GM18520 (cell line): ENCODE data around the gene TCF21.
"Not testable (repeated sequence)": the region's sequence is repeated elsewhere in the genome, so short reads cannot be mapped to it uniquely, and the experiment has no call there.

Source experiments
- ATAC-seq: cut with Tn5 transposase; IDR thresholded peaks from one replicate; pipeline ENCODE4 v1.9.1; 2021; ENCODE audit not compliant: unreplicated experiment

The TCF21 gene

DNA sequence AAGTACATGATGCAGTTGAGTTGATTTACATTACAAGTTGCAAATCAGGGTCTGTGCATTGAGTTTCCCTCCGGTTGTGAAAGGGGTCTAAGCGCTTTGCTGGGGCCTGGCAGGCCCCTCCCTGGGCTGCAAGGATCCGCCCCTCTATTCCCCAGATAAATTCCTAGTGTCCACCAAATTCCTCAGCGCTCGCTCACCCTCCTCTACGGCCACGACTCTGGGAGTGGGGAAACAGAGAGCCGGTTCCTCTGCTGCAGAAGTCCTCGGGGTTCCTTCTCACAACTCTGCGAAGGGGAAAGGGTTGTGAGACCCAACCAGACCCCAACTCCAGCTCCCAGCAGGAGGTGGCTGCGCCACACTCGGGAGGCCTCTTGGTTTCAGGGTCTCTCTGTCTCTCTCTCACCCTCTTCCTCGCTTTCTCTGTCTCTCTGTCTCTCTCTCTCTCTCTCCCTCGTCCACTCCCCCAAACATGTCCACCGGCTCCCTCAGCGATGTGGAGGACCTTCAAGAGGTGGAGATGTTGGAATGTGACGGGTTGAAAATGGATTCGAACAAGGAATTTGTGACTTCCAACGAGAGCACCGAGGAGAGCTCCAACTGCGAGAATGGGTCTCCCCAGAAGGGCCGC, at the start of gene TCF21:
Gene TCF21, plus strand, starts transcription at position 185 of the 628 bp plus-strand sequence. Its CDS starts 285 bp downstream, at position 470.
- no peak for ATAC-seq

DNA sequence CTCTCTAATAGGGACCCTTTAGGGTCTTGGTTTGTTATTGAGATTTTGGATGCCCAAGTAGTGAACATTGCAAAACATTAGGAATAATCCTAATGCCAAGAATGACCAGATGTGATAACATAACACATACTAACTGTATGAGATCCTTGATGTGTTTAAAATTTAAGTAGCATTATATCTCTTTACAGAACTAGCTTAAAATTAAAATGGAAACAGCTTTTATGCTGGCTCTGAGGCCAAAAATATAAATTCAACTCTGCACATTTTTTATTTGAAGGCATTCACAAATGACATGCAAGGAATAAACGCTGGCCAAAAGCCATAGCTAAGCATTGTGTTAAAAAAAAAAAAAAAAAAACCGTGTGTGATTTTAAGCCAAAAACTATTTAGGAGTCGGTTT, 47.7 kb upstream of the TCF21 start:
- ATAC-seq: no peak

DNA sequence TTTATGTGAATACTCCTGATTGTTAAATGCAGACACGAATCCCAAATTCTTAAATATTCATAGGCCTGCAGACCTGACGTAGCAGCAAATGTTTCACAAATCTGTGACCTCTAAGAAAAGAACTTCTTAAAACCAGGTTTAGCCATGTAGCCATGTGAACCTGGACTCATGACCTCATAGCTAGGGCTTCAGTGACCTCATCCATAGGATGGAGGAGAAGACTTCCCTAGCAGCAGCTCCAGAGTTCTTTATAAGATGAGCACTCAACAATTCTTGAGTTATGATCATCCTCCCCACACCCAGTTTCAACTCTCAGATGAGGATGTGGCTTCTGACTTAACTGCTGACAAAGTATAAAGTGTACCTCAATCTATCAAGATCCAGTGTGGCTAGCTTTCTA, 45.8 kb upstream of the TCF21 start:
- ATAC-seq: no peak

DNA sequence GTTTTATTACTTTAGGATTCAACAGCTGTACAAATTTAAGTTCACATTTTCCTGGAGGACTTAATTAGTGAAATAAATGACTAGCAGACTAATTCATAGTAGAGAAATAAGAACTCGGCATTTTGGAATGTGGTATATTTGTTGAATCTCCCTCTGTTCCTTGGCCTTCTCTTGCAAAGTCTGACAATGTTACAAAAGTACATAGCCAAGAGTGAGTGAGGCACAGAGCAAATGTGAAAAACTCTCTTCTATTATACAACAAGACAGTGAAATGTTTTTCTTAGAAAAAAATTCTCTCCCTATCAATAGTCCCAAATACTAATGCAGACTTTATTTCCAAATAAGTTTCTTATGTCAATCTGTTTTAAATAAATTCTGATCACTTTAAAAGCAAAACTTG, 44.2 kb upstream of the TCF21 start:
- no peak for ATAC-seq

DNA sequence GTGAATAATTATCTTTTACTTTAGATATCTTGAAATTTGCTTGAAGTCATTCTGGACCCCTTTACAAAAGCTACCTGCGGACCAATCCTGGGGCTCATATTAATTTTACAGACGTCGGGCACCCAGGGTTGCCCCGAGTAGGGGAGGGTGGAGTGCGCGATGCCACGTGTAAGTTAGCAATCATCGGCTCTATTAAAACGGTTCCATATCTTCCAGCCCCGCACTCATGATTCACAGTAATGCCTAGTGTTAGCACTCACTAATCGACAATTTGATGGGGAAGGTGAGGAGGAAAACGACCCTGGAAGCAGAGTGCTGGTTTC, 34.9 kb upstream of the TCF21 start:
- no peak for ATAC-seq

DNA sequence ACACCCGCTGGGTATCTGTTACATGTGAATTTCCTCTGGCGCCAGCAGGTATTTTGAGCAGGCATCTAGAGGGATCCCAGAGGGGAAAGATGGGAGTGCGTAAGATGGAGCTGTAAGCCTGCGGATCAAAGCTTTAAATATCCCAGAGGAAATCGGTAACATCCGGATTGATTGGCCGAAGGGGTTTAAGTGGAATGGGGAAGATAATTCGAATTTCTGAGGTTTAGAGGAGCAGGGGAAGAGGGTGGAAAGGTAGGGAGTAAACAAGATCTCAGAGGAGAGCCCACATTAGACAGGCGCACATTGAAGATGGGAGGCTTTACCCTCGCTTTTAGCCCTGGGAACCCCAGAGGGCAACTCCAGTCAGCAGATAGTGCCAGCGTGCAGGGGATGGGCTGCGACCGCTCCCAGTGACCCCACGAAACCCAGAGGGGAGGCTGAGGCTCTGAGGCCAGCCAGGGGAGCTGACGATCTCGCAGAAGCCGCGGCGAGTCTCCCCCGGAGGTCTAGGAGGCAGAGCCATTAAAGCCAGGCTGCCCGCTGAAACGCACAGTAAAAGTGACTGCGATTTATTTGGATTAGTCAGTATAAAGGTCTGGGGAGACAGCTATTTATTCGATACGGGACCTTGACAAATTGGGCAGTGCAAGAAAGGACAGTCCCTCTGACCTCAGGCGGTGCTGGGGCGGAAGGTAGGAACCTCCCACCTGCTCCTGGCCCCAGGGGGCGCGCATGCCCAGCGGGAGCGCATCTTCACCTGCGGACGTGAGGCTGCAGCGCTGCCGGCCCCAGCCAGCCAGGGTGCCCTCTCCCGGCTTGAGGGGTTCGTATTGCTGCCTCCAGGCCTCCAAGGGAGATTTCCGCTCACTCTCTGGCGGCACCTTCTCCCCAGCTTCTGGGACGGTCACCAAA, 34.3 kb upstream of the TCF21 start:
- ATAC-seq: no peak

DNA sequence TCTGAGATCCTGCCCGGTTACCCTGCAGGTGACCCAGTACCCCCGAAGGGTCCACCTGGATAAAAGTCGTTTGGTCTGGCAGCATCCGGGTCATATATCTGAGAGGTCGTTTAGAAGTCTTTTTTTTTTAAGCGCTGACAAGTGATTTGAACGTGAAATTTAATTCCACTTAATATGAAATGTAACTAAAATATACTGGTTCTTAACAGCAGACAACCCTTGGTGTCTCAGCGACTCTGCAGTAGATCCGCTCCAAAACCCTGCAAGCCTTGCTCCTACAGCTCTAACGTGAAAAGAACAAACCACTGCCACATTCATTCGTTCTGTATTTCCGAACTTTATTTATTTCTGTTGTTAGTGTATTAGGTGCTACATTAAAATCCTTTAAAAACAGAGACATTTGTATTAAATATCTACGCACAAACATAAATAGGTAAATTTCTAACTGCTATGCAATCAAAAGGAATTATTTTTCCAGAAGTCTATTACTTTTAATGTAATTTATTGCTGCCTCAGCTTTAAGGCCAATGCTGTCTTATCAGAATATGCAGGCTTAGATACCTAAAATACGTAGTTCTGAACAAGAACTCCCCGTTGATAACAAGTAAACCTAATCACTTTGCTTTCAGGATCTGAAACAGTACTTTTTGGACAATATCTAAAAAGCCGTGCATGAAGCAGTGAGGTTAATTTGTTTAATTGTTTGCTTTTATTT, 33.5 kb upstream of the TCF21 start:
- no peak for ATAC-seq

DNA sequence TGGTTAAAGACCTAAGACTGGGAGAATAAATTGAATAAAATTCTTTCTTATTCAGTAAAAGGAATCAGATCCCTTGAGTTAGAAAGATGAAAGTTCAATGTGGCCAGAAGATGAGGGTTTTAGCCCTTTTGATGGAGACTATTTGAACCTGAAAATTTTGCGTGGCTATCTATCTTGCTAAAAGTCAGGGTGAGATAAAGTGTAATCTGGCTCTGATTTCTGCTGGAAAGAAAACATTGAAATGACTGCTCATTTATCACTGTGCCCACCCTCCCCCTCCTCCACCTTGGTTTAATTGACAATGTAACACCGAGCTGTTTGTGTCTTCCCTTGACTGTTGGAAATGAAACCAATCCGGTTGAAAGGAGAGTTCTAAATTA, 32.9 kb upstream of the TCF21 start:
- no peak for ATAC-seq

DNA sequence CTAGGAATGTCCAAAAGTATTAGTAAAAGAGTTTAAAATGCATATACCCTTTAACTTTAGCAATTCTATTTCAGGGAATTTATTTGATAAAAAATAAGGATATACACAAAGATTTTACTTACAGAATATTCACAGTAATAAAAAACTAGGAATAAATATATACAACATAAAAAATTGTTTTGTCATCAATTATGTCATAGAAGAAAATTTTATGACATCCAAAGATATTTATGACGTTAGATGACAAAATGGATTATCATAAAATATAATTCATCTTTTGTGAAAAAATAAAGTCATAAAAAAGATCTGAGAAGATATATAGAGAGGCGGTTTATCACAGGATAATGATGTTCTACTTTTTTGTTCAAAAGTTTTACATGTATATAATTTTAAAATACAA, 32.0 kb upstream of the TCF21 start:
- no peak for ATAC-seq

DNA sequence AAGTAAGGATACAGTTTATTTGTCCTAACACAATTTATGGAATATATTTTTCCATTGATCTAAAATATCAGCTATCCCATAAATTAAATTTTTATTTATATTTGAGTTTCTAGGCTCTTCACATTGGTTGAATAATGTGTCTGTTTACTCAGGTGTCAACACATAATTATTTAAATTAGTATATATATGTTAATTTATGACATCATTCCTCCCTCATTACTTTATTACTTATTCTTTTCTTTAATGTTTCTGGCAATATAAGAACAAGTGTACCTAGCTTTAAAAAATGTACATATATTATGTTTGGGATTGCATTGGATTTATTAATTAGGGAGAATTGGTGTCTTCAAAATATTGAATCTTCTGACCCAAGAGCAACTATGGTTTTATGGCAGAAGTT, 31.2 kb upstream of the TCF21 start:
- ATAC-seq: no peak

DNA sequence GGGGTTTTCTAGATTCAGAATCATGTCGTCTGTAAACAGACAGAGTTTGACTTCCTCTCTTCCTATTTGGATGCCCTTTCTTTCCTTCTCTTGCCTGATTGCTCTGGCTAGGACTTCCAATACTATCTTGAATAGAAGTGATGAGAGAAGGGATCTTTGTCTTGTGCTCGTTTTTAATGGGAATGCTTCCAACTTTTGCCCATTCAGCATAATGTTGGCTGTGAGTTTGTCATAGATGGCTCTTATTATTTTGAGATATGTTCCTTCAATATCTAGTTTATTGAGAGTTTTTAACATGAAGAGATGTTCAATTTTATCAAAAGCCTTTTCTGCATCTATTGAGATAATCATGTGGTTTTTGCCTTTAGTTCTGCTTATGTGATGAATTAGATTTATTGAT, 27.6 kb upstream of the TCF21 start:
- not testable (repeated sequence) for ATAC-seq

DNA sequence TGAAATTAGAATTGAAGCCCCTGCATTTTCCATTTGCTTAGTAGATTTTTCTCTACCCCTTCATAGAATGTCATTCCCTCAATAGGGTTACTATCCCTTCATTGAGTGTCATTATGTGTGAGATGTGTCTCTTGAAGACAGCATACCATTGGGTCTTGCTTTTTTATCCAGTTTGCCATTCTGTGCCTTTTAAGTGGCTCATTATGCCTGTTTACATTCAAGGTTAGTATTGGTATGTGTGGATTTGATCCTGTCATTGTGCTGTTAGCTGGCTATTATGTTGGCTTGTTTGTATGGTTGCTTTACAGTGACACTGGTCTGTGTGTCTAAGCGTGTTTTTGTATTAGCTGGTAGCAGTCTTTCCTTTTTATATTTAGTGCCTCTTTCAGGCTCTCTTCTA, 25.7 kb upstream of the TCF21 start:
- ATAC-seq: no peak

DNA sequence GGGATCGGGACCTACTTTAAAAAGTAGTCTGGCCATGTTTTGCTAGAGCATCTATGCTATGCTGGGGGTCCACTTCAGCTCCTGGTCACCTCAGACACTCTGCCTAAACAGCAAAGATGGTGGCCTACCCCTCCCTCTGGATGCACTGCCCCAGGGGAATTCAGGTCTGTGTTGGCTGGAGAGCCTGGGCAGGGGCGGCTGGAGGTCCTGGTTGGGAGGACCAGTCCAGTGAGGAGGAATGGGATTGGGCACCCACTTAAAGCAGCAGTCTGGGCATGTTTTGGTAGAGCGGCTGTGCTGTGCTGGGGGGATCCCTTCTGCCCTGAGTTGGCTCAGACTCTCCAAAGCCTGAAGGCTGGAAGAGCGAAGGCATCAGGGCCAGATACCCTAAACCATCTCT, 23.2 kb upstream of the TCF21 start:
- ATAC-seq: no peak

DNA sequence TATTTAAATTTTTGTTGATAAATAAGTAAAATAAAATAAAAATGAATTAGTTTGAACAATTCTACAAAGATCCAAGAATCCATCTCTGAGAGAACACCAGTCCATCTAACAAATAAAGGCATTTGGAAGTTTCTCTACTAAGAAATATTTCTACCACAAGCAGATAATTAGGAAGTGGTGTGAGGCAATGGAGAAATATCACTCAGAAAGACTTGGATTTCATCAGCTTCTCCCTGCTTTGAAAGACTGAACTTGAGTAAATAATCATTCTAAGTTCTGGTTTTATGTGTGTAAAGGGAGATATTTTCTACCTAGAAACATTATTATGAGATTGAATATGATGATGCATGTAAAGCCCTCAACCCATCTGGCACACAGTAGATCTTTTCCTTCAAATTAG, 17.8 kb upstream of the TCF21 start:
- ATAC-seq: no peak

DNA sequence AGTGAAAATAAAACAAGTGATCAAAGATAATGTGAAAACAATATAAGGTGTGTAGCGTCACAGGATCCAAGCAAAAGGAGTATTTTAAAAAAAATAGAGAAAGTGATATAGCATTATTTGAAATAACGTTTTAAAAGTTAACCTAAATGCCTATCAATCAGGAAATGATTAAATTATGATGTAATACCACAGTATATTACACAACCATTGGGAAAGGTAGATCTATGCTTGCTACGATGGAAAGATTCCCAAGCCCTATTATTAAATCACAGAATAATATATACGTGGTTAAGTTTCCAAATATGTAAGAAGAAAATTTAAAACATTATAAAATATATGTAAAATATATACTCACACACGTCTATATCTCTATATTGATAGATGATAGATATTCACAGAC, 15.4 kb upstream of the TCF21 start:
- ATAC-seq: no peak

DNA sequence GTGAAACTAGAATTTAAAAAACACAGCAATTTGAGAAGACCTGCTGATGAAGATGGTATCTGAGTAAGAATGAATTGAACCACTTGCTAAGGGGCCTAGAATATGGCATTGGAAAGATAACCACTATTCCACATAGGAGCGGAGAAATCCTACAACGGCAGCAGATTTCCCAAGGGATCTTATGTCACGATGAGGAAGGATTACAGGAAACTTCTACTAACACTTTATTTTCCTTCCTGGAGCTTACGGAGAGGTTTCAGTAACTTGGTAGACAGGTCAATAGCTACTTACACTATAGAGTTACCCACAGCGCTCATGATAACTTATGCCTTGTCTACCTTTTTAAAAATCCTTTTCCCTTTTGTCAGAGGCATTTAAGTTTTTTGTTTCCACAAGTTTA, 11.8 kb upstream of the TCF21 start:
- no peak for ATAC-seq

DNA sequence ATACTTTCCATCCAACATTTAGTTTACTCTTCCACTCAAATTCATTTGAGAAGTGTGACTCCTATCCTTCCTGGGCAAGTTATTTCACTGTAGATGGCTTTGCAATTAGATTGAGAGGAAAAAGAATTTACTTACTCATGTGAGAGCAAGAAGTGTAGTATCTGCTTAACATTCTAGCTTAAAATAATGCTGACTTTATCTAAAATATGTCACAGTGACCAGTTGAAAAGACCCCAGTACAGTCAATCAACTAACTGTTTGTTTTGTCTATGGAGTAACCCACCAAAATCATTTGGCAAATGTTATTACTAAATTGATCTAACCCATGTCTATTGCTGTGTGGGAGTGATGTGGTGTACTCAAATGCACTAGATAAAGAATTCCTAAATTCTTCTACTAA, 8.9 kb upstream of the TCF21 start:
- no peak for ATAC-seq

DNA sequence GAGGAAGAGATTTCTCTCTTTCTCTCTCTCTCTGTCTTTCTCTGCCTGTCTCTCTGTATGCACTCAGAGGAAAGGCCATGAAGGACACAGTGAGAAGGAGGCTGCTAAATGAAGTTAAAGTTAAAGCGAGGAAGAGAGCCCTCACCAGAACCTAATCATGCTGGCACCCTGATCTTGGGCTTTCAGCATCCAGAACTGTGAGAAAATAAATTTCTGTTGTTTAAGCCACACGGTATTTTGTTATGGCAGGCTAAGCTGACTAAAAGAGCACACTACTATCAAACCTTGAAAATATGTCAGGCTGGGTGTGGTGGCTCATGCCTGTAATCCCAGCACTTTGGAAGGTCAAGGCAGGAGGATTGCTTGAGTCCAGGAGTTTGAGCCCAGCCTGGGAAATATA, 8.0 kb upstream of the TCF21 start:
- no peak for ATAC-seq

DNA sequence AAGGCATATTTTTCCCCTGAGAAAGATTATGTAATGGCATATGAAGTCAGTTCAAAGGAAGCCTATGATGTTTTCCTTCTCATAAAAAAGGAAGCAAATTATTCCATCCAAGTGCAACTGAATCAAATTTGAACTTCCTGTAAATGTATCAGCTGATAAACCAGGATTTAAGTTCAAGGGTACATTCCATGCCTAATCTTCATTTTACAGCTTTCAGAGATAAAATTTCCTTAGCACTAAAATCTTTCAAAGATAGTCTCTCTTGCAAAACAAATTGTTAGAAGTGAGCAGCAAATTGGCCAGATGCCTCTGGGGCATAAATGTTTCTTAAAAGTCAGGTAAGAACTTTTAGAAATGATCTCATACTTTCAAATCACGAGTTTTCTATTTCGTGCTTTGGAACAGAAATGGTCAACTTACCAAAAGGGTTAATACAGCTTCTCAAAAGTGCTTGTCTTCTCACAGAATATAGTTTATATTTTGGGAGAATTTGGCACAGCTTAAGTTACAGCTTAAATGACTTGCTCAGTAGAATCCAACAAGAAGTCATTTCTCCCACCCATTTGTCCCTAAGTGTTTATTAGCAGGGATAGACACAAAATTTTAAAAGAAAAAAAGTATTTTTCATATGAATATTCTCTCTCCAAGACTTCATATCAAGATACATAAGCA, 2.7 kb upstream of the TCF21 start:
- no peak for ATAC-seq

DNA sequence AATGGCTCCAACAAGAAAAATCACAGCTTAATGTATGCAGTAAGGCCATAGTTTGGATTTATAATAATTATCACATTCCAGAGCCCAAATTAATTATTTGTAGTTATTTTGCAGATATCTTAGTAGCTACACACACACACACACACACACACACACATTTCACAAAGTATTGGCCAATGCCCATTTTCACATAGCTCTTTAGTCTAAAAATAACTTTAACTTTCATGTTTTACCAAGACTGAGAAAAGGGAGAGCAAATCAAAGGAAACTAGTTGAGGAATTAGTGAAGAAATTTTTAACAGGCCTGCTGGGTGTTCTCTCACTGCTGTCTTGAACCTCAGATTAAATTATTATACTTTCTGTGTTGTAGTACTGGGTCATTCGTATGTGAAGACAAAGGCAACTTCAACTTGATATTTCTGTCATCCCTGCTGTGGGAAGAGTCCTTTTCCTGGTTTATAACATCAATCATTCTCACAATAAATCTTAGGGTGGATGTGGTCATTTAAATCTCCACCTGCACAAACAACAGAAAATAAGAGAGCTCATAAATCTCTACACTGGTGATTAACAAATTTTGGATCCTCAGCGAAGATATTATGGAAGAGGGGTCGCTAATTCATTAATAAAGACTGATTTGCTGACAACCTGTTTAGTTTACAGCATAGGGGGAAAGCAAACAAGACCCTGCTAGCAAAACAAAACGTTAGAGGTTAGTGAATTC, 1.6 kb upstream of the TCF21 start:
- ATAC-seq: no peak

DNA sequence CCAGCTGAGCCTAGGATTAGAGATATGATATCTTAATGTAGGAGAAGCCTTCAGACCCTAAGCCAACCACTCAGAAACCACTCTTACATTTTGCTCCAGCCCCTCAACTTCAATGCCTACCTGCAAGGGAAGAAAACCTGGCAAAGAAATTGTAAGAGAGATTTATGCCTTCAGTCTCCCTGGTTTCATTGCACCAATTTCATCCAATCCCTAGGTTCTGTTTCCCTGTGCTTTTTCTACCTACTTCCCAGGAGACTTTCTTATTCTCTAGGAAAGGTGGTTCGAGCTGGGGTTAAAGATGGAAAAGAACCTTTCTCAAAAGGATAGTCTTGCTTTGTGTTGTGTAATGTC, 1.1 kb upstream of the TCF21 start:
- no peak for ATAC-seq
